ENCODE measurements around the gene POLDIP3.

POLDIP3 gene

DNA sequence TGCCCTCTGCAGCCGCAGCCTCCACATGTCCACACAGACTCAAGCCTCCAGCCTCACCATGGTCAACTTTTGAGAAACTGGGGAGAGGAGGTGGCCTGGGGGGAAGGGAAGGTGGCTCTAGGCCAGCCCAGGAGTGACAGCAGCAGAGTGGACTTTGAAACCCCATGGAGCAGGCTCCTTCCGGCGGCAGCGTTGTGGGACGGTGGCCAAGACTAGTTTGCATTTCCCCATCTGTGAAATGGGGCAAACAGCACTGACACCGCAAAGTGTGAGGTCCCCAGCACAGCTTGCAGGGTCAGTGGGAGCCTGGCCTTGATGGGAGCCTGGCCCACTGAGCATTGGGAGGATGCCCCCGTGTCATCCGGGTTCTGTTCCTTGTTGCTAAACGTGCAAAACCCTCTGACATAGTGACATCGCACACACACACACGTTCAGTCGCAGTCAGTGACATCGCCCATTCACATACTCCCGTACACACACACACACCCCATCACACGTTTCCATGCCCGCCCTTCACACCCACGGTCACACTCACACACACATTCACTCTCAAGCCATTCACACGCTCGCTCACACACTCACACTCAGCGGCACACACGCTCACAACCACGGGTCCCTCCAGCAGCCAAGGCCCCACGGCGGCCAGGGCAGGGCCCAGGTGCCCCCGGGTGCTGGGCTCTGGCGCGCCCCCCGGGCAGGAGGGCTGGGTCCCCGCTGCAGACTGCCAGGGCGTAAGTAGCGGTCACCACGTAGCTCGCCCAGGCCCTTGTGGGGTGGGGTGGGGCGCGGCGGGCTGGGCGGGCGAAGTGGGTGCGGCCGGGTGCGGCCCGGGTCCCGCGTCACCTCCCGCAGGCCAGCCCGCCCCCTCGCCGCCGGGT lies 33.9 kb upstream of the POLDIP3 start (continued):
- TF ChIP-seq, protein P1, sequence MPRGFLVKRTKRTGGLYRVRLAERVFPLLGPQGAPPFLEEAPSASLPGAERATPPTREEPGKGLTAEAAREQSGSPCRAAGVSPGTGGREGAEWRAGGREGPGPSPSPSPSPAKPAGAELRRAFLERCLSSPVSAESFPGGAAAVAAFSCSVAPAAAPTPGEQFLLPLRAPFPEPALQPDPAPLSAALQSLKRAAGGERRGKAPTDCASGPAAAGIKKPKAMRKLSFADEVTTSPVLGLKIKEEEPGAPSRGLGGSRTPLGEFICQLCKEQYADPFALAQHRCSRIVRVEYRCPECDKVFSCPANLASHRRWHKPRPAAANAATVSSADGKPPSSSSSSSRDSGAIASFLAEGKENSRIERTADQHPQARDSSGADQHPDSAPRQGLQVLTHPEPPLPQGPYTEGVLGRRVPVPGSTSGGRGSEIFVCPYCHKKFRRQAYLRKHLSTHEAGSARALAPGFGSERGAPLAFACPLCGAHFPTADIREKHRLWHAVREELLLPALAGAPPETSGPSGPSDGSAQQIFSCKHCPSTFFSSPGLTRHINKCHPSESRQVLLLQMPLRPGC (tag by site-specific recombination; IDR thresholded peaks at IDR 0.05) = no peak
- TF ChIP-seq, protein P2, sequence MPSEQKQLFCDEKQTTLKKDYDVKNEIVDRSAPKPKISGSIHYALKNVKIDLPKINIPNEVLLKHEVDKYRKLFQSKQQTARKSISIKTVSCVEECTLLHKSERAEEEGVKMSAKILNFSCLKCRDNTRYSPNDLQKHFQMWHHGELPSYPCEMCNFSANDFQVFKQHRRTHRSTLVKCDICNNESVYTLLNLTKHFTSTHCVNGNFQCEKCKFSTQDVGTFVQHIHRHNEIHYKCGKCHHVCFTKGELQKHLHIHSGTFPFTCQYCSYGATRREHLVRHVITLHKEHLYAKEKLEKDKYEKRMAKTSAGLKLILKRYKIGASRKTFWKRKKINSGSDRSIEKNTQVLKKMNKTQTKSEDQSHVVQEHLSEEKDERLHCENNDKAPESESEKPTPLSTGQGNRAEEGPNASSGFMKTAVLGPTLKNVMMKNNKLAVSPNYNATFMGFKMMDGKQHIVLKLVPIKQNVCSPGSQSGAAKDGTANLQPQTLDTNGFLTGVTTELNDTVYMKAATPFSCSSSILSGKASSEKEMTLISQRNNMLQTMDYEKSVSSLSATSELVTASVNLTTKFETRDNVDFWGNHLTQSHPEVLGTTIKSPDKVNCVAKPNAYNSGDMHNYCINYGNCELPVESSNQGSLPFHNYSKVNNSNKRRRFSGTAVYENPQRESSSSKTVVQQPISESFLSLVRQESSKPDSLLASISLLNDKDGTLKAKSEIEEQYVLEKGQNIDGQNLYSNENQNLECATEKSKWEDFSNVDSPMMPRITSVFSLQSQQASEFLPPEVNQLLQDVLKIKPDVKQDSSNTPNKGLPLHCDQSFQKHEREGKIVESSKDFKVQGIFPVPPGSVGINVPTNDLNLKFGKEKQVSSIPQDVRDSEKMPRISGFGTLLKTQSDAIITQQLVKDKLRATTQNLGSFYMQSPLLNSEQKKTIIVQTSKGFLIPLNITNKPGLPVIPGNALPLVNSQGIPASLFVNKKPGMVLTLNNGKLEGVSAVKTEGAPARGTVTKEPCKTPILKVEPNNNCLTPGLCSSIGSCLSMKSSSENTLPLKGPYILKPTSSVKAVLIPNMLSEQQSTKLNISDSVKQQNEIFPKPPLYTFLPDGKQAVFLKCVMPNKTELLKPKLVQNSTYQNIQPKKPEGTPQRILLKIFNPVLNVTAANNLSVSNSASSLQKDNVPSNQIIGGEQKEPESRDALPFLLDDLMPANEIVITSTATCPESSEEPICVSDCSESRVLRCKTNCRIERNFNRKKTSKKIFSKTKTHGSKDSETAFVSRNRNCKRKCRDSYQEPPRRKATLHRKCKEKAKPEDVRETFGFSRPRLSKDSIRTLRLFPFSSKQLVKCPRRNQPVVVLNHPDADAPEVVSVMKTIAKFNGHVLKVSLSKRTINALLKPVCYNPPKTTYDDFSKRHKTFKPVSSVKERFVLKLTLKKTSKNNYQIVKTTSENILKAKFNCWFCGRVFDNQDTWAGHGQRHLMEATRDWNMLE (tag by site-specific recombination; conservative IDR thresholded peaks at IDR 0.05; ENCODE audit: low read depth) = no peak
- TF ChIP-seq, protein P3, sequence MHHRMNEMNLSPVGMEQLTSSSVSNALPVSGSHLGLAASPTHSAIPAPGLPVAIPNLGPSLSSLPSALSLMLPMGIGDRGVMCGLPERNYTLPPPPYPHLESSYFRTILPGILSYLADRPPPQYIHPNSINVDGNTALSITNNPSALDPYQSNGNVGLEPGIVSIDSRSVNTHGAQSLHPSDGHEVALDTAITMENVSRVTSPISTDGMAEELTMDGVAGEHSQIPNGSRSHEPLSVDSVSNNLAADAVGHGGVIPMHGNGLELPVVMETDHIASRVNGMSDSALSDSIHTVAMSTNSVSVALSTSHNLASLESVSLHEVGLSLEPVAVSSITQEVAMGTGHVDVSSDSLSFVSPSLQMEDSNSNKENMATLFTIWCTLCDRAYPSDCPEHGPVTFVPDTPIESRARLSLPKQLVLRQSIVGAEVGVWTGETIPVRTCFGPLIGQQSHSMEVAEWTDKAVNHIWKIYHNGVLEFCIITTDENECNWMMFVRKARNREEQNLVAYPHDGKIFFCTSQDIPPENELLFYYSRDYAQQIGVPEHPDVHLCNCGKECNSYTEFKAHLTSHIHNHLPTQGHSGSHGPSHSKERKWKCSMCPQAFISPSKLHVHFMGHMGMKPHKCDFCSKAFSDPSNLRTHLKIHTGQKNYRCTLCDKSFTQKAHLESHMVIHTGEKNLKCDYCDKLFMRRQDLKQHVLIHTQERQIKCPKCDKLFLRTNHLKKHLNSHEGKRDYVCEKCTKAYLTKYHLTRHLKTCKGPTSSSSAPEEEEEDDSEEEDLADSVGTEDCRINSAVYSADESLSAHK (tag by site-specific recombination; IDR thresholded peaks at IDR 0.05) = no peak
- no peak for TF ChIP-seq ZFP41 (tag by site-specific recombination; IDR thresholded peaks at IDR 0.05; ENCODE audit: borderline replicate concordance)
- no peak for TF ChIP-seq ZNF341 (tag by site-specific recombination; IDR thresholded peaks at IDR 0.05; ENCODE audit: low read depth)
- TF ChIP-seq, protein P4, sequence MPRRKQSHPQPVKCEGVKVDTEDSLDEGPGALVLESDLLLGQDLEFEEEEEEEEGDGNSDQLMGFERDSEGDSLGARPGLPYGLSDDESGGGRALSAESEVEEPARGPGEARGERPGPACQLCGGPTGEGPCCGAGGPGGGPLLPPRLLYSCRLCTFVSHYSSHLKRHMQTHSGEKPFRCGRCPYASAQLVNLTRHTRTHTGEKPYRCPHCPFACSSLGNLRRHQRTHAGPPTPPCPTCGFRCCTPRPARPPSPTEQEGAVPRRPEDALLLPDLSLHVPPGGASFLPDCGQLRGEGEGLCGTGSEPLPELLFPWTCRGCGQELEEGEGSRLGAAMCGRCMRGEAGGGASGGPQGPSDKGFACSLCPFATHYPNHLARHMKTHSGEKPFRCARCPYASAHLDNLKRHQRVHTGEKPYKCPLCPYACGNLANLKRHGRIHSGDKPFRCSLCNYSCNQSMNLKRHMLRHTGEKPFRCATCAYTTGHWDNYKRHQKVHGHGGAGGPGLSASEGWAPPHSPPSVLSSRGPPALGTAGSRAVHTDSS (tag by site-specific recombination; IDR thresholded peaks at IDR 0.05) = no peak
- TF ChIP-seq ZNF658 (tag by site-specific recombination; IDR thresholded peaks at IDR 0.05) = no peak
- no peak for TF ChIP-seq WT1 (tag by site-specific recombination; IDR thresholded peaks at IDR 0.05)
- TF ChIP-seq ZFP37 (tag by site-specific recombination; IDR thresholded peaks at IDR 0.05) = no peak
- TF ChIP-seq GLIS1 (tag by site-specific recombination; IDR thresholded peaks at IDR 0.05) = peak; percentile 58
- TF ChIP-seq, protein P5, sequence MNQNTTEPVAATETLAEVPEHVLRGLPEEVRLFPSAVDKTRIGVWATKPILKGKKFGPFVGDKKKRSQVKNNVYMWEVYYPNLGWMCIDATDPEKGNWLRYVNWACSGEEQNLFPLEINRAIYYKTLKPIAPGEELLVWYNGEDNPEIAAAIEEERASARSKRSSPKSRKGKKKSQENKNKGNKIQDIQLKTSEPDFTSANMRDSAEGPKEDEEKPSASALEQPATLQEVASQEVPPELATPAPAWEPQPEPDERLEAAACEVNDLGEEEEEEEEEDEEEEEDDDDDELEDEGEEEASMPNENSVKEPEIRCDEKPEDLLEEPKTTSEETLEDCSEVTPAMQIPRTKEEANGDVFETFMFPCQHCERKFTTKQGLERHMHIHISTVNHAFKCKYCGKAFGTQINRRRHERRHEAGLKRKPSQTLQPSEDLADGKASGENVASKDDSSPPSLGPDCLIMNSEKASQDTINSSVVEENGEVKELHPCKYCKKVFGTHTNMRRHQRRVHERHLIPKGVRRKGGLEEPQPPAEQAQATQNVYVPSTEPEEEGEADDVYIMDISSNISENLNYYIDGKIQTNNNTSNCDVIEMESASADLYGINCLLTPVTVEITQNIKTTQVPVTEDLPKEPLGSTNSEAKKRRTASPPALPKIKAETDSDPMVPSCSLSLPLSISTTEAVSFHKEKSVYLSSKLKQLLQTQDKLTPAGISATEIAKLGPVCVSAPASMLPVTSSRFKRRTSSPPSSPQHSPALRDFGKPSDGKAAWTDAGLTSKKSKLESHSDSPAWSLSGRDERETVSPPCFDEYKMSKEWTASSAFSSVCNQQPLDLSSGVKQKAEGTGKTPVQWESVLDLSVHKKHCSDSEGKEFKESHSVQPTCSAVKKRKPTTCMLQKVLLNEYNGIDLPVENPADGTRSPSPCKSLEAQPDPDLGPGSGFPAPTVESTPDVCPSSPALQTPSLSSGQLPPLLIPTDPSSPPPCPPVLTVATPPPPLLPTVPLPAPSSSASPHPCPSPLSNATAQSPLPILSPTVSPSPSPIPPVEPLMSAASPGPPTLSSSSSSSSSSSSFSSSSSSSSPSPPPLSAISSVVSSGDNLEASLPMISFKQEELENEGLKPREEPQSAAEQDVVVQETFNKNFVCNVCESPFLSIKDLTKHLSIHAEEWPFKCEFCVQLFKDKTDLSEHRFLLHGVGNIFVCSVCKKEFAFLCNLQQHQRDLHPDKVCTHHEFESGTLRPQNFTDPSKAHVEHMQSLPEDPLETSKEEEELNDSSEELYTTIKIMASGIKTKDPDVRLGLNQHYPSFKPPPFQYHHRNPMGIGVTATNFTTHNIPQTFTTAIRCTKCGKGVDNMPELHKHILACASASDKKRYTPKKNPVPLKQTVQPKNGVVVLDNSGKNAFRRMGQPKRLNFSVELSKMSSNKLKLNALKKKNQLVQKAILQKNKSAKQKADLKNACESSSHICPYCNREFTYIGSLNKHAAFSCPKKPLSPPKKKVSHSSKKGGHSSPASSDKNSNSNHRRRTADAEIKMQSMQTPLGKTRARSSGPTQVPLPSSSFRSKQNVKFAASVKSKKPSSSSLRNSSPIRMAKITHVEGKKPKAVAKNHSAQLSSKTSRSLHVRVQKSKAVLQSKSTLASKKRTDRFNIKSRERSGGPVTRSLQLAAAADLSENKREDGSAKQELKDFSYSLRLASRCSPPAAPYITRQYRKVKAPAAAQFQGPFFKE (tag by site-specific recombination; IDR thresholded peaks at IDR 0.05; ENCODE audit: borderline replicate concordance) = no peak
- TF ChIP-seq SP3 (tag by site-specific recombination; IDR thresholded peaks at IDR 0.05) = peak; percentile 5
- TF ChIP-seq HOXC10 (CRISPR knock-in tag; IDR thresholded peaks at IDR 0.05) = no peak
- no peak for TF ChIP-seq ZNF621 (tag by site-specific recombination; IDR thresholded peaks at IDR 0.05)
- TF ChIP-seq ZNF423 (tag by site-specific recombination; IDR thresholded peaks at IDR 0.05) = no peak
- no peak for TF ChIP-seq MEIS1 (CRISPR knock-in tag; IDR thresholded peaks at IDR 0.05; ENCODE audit: borderline replicate concordance)
- TF ChIP-seq ZSCAN16 (tag by site-specific recombination; IDR thresholded peaks at IDR 0.05) = no peak
- TF ChIP-seq ZNF548 (tag by site-specific recombination; IDR thresholded peaks at IDR 0.05) = no peak
- TF ChIP-seq ZNF426 (tag by site-specific recombination; IDR thresholded peaks at IDR 0.05) = no peak
- no peak for TF ChIP-seq ZNF48 (tag by site-specific recombination; IDR thresholded peaks at IDR 0.05)
- TF ChIP-seq, protein P6, sequence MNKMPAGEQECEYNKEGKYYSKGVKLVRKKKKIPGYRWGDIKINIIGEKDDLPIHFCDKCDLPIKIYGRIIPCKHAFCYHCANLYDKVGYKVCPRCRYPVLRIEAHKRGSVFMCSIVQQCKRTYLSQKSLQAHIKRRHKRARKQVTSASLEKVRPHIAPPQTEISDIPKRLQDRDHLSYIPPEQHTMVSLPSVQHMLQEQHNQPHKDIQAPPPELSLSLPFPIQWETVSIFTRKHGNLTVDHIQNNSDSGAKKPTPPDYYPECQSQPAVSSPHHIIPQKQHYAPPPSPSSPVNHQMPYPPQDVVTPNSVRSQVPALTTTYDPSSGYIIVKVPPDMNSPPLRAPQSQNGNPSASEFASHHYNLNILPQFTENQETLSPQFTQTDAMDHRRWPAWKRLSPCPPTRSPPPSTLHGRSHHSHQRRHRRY (tag by site-specific recombination; IDR thresholded peaks at IDR 0.05) = peak; percentile 86; the same call in 1 of the 2 replicates

Data from HEK293 (cell line).